GM18502 (cell line): ENCODE results near the gene UQCRQ.
"Not testable (repeated sequence)": the region's sequence is repeated elsewhere in the genome, so short reads cannot be mapped to it uniquely, and the experiment has no call there.

Experiments used
- ATAC-seq: cut with Tn5 transposase; IDR thresholded peaks from one replicate; pipeline ENCODE4 v1.9.1; 2021; ENCODE audit warnings: mild to moderate bottlenecking; ENCODE audit not compliant: unreplicated experiment, poor library complexity

UQCRQ gene

GRCh38 chr5:132831095-132831860 is 35.2 kb upstream of the UQCRQ start:
- no peak for ATAC-seq

- ATAC-seq: no peak
Observed at GRCh38 chr5:132832612-132833011, 33.8 kb upstream of the UQCRQ start.

GRCh38 chr5:132834057-132834456 is 32.4 kb upstream of the UQCRQ start:
- no peak for ATAC-seq

- no peak for ATAC-seq
Observed at GRCh38 chr5:132836852-132837251, 29.6 kb upstream of the UQCRQ start.

GRCh38 chr5:132837868-132838267 is 28.6 kb upstream of the UQCRQ start:
- no peak for ATAC-seq

GRCh38 chr5:132838516-132839282 is 27.7 kb upstream of the UQCRQ start:
- ATAC-seq: no peak

GRCh38 chr5:132839426-132840301 is 26.8 kb upstream of the UQCRQ start:
- ATAC-seq: no peak

- ATAC-seq: no peak
Observed at GRCh38 chr5:132840313-132840712, 26.1 kb upstream of the UQCRQ start.

- ATAC-seq: no peak
Observed at GRCh38 chr5:132840896-132841295, 25.5 kb upstream of the UQCRQ start.

- ATAC-seq: no peak
Observed at GRCh38 chr5:132841305-132841704, 25.1 kb upstream of the UQCRQ start.

- ATAC-seq: no peak
Observed at GRCh38 chr5:132848270-132848669, 18.2 kb upstream of the UQCRQ start.

GRCh38 chr5:132849347-132849746 is 17.1 kb upstream of the UQCRQ start:
- no peak for ATAC-seq

- no peak for ATAC-seq
Observed at GRCh38 chr5:132850066-132850465, 16.4 kb upstream of the UQCRQ start.

- no peak for ATAC-seq
Observed at GRCh38 chr5:132853323-132853722, 13.1 kb upstream of the UQCRQ start.

- no peak for ATAC-seq
Observed at GRCh38 chr5:132853790-132854189, 12.7 kb upstream of the UQCRQ start.

GRCh38 chr5:132854301-132854700 is 12.1 kb upstream of the UQCRQ start:
- no peak for ATAC-seq

GRCh38 chr5:132854992-132855391 is 11.4 kb upstream of the UQCRQ start:
- ATAC-seq: not testable (repeated sequence)

GRCh38 chr5:132856011-132856410 is 10.4 kb upstream of the UQCRQ start:
- no peak for ATAC-seq

- no peak for ATAC-seq
Observed at GRCh38 chr5:132859889-132860437, 6.5 kb upstream of the UQCRQ start.

GRCh38 chr5:132860742-132861141 is 5.7 kb upstream of the UQCRQ start:
- ATAC-seq: no peak
